Trophoblast cell (in vitro differentiated cells and primary cell): ENCODE measurements around the gene PKD1.
A peak's percentile ranks its signal among the peaks of the same experiment; 100 is the strongest.
"Not testable (repeated sequence)": the region's sequence is repeated elsewhere in the genome, so short reads cannot be mapped to it uniquely, and the experiment has no call there.

Experiments used
- DNase-seq, 2 donors: peaks; one replicate each; pipeline ENCODE4 v3.0.0-alpha.2; 2016
- H2AFZ ChIP-seq: 2 replicates; pipeline ENCODE4 v1.6.1; 2013; ENCODE audit warnings: low read length, moderate library complexity, mild to moderate bottlenecking; ENCODE audit not compliant: insufficient read depth, poor library complexity
- H2AK5ac ChIP-seq: 2 replicates; pipeline ENCODE4 v1.6.1; 2013; ENCODE audit warnings: mild to moderate bottlenecking, low read length
- H2BK120ac ChIP-seq: 2 replicates; pipeline ENCODE4 v1.6.1; 2013; ENCODE audit warnings: low read length, mild to moderate bottlenecking, moderate library complexity; ENCODE audit not compliant: insufficient read depth, poor library complexity
- H2BK12ac ChIP-seq: 2 replicates; pipeline ENCODE4 v1.6.1; 2013; ENCODE audit warnings: mild to moderate bottlenecking, low read length, moderate library complexity
- H2BK5ac ChIP-seq: 2 replicates; pipeline ENCODE4 v1.6.1; 2013; ENCODE audit warnings: low read length, low read depth, moderate library complexity, mild to moderate bottlenecking; ENCODE audit not compliant: poor library complexity
- H3K14ac ChIP-seq: 2 replicates; pipeline ENCODE4 v1.6.1; 2013; ENCODE audit warnings: mild to moderate bottlenecking, low read length
- H3K18ac ChIP-seq: 2 replicates; pipeline ENCODE4 v1.6.1; 2013; ENCODE audit warnings: mild to moderate bottlenecking, low read length
- H3K23ac ChIP-seq: 2 replicates; pipeline ENCODE4 v1.6.1; 2013; ENCODE audit warnings: low read length
- H3K27ac ChIP-seq: 2 replicates; pipeline ENCODE4 v1.5.1; 2013; ENCODE audit warnings: low read depth, mild to moderate bottlenecking, inconsistent platforms, low read length, moderate library complexity
- H3K27me3 ChIP-seq: 2 replicates; pipeline ENCODE4 v1.6.1; 2013; ENCODE audit warnings: inconsistent platforms, mild to moderate bottlenecking, low read length, moderate library complexity; ENCODE audit not compliant: insufficient read depth
- H3K36me3 ChIP-seq, 2 experiments: 1 replicate in 1 of 2; 2 replicates in 1 of 2; pipeline ENCODE4 v1.6.1; 2013; ENCODE audit warnings: low read length in 2 of 2, mild to moderate bottlenecking in 2 of 2, moderate library complexity in 1 of 2; ENCODE audit not compliant: insufficient read depth in 2 of 2, control insufficient read depth in 1 of 2
- H3K4ac ChIP-seq: 2 replicates; pipeline ENCODE4 v1.6.1; 2013; ENCODE audit warnings: low read depth, mild to moderate bottlenecking, low read length, moderate library complexity
- H3K4me1 ChIP-seq, 2 experiments: 1 replicate in 1 of 2; 2 replicates in 1 of 2; pipeline ENCODE4 v1.6.1; 2013; ENCODE audit warnings: low read length in 2 of 2, mild to moderate bottlenecking in 2 of 2, moderate library complexity in 1 of 2; ENCODE audit not compliant: insufficient read depth in 2 of 2, control insufficient read depth in 1 of 2
- H3K4me2 ChIP-seq: 2 replicates; pipeline ENCODE4 v1.6.1; 2013; ENCODE audit warnings: inconsistent platforms, mild to moderate bottlenecking, low read length, moderate library complexity
- H3K4me3 ChIP-seq: 2 replicates; pipeline ENCODE4 v1.5.1; 2013; ENCODE audit warnings: mild to moderate bottlenecking, low read depth, low read length, inconsistent platforms
- H3K79me1 ChIP-seq: one replicate; pipeline ENCODE4 v1.6.1; 2013; ENCODE audit warnings: low read length
- H3K79me2 ChIP-seq: 2 replicates; pipeline ENCODE4 v1.6.1; 2013; ENCODE audit warnings: low read length, mild to moderate bottlenecking; ENCODE audit not compliant: control insufficient read depth, insufficient read depth, poor library complexity
- H3K9ac ChIP-seq: 2 replicates; pipeline ENCODE4 v1.6.1; 2013; ENCODE audit warnings: mild to moderate bottlenecking, low read length
- H3K9me3 ChIP-seq: 2 replicates; pipeline ENCODE4 v1.6.1; 2013; ENCODE audit warnings: low read depth, mild to moderate bottlenecking, control low read depth, inconsistent platforms, low read length; ENCODE audit not compliant: insufficient read depth
- H4K12ac ChIP-seq: 2 replicates; pipeline ENCODE4 v1.6.1; 2013; ENCODE audit warnings: low read depth, mild to moderate bottlenecking, low read length, moderate library complexity
- H4K8ac ChIP-seq: 2 replicates; pipeline ENCODE4 v1.6.1; 2013; ENCODE audit warnings: low read depth, mild to moderate bottlenecking, low read length, moderate library complexity
- H4K91ac ChIP-seq: one replicate; pipeline ENCODE4 v1.6.1; 2013; ENCODE audit warnings: low read depth, mild to moderate bottlenecking, low read length, moderate library complexity
- WGBS: extraction: QIAGEN DNeasy Blood & Tissue Kit; methylation state at CpG from one replicate; pipeline ENCODE4 v1.1.7; 2013; ENCODE audit warnings: missing lambda C conversion rate; ENCODE audit not compliant: insufficient read length, insufficient coverage; ENCODE audit errors: extremely low coverage; 5-methylcytosine and 5-hydroxymethylcytosine counted together

Gene PKD1

GRCh38 chr16:2145843-2146242 is 10.1 kb upstream of the PKD1 start:
- Histone ChIP-seq H3K18ac (no peak overlapping the region), H4K12ac (peak overlapping the region; percentile 44), H3K79me2 (no peaks in the 10 kb centered on the region), H3K4me3 (no peak overlapping the region), H2AK5ac (no peak overlapping the region), H3K14ac (no peak overlapping the region), H3K4me2 (no peak overlapping the region), H3K79me1 (no peaks in the 10 kb centered on the region), H2AFZ (no peak overlapping the region), H4K91ac (no peak overlapping the region), H3K9me3 (no peaks in the 10 kb centered on the region), H3K27ac (no peak overlapping the region), H3K9ac (no peak overlapping the region), H4K8ac (no peak overlapping the region), H3K36me3 (no peaks in the 10 kb centered on the region), H2BK12ac (no peak overlapping the region), H3K4me1 (peaks cover 19 to 20% of the 10 kb centered on the region in 2 experiments), H3K23ac (no peak overlapping the region), H2BK5ac (no peak overlapping the region), H3K4ac (no peak overlapping the region), H2BK120ac (no peak overlapping the region), H3K27me3 (no peaks in the 10 kb centered on the region)
- no CpG with 5 or more reads among the region's 5 CpGs for WGBS
- DNase-seq, result no peak

- Histone ChIP-seq H3K4me2 (no peak overlapping the region), H4K12ac (no peak overlapping the region), H3K79me2 (no peaks in the 10 kb centered on the region), H3K14ac (no peak overlapping the region), H3K4ac (no peak overlapping the region), H3K18ac (no peak overlapping the region), H2AFZ (no peak overlapping the region), H4K91ac (no peak overlapping the region), H3K23ac (no peak overlapping the region), H2BK12ac (no peak overlapping the region), H2AK5ac (no peak overlapping the region), H2BK5ac (no peak overlapping the region), H3K27ac (no peak overlapping the region), H4K8ac (no peak overlapping the region), H3K36me3 (no peaks in the 10 kb centered on the region), H3K79me1 (no peaks in the 10 kb centered on the region), H3K27me3 (no peaks in the 10 kb centered on the region), H3K4me3 (no peak overlapping the region), H3K9me3 (no peaks in the 10 kb centered on the region), H3K4me1 (peaks cover 6 to 8% of the 10 kb centered on the region in 2 experiments), H3K9ac (no peak overlapping the region), H2BK120ac (no peak overlapping the region)
- DNase-seq, result peak in 1 of 2 donors; percentile 34
- WGBS, result no CpG with 5 or more reads among the region's 17 CpGs
These were observed 8.3 kb upstream of the PKD1 start for GRCh38 chr16:2143878-2144485.

- no CpG with 5 or more reads among the region's 31 CpGs for WGBS
- Histone ChIP-seq H2AK5ac (no peak overlapping the region), H3K27ac (no peak overlapping the region), H2BK12ac (no peak overlapping the region), H3K14ac (no peak overlapping the region), H2BK120ac (no peak overlapping the region), H3K4me2 (no peak overlapping the region), H3K27me3 (no peaks in the 10 kb centered on the region), H3K18ac (no peak overlapping the region), H3K9ac (no peak overlapping the region), H2AFZ (no peak overlapping the region), H3K4me3 (no peak overlapping the region), H3K4ac (no peak overlapping the region), H4K8ac (no peak overlapping the region), H3K9me3 (no peaks in the 10 kb centered on the region), H3K79me1 (no peaks in the 10 kb centered on the region), H4K12ac (no peak overlapping the region), H4K91ac (no peak overlapping the region), H3K36me3 (no peaks in the 10 kb centered on the region), H2BK5ac (no peak overlapping the region), H3K4me1 (peaks cover 2 to 3% of the 10 kb centered on the region in 2 experiments), H3K23ac (no peak overlapping the region), H3K79me2 (no peaks in the 10 kb centered on the region)
- DNase-seq, result peak; percentile 61 to 87
These were observed 7.5 kb upstream of the PKD1 start for GRCh38 chr16:2142942-2143877.

- not testable (repeated sequence) for H2BK5ac ChIP-seq, H3K14ac ChIP-seq, H3K4me1 ChIP-seq, DNase-seq, H3K23ac ChIP-seq, H4K8ac ChIP-seq, H3K9ac ChIP-seq, H3K9me3 ChIP-seq, H3K79me1 ChIP-seq, H2AK5ac ChIP-seq, H4K12ac ChIP-seq, H2BK120ac ChIP-seq, H3K79me2 ChIP-seq, H3K27ac ChIP-seq, H2AFZ ChIP-seq, H3K4ac ChIP-seq, H3K18ac ChIP-seq, H2BK12ac ChIP-seq, H3K27me3 ChIP-seq, H3K36me3 ChIP-seq
- Histone ChIP-seq H3K4me2 (peak overlapping the region; percentile 64), H4K91ac (peak overlapping the region; percentile 24), H3K4me3 (peak overlapping the region; percentile 68)
- no CpG with 5 or more reads among the region's 42 CpGs for WGBS
These were observed 627 bp downstream of the PKD1 start for GRCh38 chr16:2135071-2135470.
